Gastroesophageal sphincter (tissue), 3 donors: ENCODE measurements around the gene DPEP2NB.

Experiments
- EP300 ChIP-seq: sonication (generic); formaldehyde crosslinking; IDR thresholded peaks from one replicate; pipeline ENCODE4 v1.6.1; 2017; ENCODE audit warnings: antibody characterized with exemption, mild to moderate bottlenecking
- POLR2A ChIP-seq, 2 donors: fragments of 450-650 bp; IDR thresholded peaks; one replicate each; pipeline ENCODE4 v1.6.1; 2017; ENCODE audit warnings: antibody characterized with exemption in 2 of 2, mild to moderate bottlenecking in 2 of 2, moderate library complexity in 1 of 2
- TF ChIP-seq, protein P1 (sequence below), 4 experiments: fragments of 200-600 bp in 2 of 4; fragments of 450-650 bp in 2 of 4; sonication (generic) in 1 of 4; IDR thresholded peaks; one replicate each; pipeline ENCODE4 v1.5.1; 2017 to 2019; ENCODE audit warnings: antibody characterized with exemption in 4 of 4, mild to moderate bottlenecking in 2 of 4, moderate library complexity in 2 of 4

DNA sequence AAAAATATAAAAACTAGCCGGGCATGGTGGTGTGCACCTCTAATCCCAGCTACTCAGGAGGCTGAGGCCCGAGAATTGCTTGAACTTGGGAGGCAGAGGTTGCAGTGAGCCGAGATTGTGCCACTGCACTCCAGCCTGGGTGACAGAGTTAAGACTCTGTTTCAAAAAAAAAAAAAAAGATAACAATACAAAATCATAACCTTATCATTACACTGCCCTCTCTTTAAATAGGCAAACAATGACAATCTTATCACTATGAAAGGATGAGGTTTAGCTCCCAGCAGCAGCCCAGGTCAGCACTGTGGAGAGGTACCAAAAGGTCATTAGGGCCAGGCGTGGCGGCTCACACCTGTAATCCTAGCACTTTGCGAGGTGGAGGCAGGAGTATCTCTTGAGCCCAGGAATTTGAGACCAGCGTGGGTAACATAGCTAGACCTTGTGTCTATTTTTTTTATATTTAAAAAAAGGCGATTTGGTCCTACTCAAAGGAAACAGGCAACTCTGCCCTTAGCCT is 3.5 kb upstream of the DPEP2NB start:
- TF ChIP-seq, protein P1, sequence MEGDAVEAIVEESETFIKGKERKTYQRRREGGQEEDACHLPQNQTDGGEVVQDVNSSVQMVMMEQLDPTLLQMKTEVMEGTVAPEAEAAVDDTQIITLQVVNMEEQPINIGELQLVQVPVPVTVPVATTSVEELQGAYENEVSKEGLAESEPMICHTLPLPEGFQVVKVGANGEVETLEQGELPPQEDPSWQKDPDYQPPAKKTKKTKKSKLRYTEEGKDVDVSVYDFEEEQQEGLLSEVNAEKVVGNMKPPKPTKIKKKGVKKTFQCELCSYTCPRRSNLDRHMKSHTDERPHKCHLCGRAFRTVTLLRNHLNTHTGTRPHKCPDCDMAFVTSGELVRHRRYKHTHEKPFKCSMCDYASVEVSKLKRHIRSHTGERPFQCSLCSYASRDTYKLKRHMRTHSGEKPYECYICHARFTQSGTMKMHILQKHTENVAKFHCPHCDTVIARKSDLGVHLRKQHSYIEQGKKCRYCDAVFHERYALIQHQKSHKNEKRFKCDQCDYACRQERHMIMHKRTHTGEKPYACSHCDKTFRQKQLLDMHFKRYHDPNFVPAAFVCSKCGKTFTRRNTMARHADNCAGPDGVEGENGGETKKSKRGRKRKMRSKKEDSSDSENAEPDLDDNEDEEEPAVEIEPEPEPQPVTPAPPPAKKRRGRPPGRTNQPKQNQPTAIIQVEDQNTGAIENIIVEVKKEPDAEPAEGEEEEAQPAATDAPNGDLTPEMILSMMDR (IDR thresholded peaks at IDR 0.05), result no peak
- TF ChIP-seq POLR2A (IDR thresholded peaks at IDR 0.05) (no peak), EP300 (no peak)
